ENCODE measurements around the gene MYOG.

Gene MYOG

DNA sequence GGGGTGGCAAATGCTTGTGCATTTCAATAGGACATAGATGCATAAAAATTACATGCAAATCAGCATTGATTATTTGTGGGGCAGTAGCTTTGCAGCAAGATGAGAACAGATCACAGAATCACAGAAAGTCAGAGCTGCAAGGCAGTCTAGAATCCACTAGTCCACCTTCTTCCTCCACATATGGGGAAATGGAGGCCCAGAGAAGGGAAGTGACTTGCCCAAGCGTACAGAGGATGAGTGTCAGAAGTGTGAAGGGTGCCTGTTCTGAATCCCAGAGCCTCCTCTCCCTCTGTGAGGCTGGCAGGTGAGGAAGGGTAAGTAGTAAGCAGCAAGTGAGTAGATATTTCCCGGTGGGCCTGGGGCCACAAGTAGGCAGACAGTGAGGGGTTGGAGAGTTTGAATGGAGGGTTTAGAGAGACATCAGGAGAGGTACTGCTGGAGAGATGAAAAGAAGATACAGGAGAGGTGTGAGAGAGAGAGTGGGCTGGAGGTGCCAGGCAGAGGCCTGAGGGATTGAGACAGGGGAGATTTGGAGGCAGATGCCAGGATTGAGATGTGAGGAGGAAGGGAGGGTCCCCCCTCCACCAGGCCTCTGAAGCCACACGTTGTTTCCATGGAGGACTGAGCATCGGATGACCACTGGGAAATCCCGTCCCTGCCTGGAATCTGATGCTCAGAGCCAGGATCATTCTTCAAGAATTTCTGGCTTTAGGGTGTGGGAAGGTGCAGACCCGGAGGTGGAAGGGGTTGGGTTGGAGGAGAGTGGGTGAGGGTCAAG, 4.8 kb upstream of the MYOG start:
- DNase-seq, result no peak

DNA sequence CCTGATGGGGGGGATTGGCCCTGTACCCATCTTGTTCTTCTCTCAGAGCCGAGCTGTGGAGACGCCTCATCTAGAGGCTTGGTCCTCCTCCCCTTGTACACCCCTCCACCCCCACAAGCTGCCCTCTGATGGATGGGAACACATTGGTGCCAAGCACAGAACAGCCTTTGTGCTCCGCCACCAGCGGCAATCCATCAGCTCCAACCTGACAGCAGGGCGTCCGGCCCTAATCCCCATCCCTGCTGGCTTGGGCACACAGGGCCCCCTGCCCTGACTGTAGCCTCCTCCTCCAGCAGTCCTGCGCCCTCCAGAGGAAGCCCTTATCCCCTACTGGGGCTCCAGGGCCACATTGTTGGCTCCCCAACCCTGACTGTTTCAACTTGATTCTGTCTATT, 3.8 kb upstream of the MYOG start:
- DNase-seq, result no peak

GRCh38 chr1:203089001-203089650, 3.3 kb upstream of the MYOG start:
- DNase-seq, result no peak

DNA sequence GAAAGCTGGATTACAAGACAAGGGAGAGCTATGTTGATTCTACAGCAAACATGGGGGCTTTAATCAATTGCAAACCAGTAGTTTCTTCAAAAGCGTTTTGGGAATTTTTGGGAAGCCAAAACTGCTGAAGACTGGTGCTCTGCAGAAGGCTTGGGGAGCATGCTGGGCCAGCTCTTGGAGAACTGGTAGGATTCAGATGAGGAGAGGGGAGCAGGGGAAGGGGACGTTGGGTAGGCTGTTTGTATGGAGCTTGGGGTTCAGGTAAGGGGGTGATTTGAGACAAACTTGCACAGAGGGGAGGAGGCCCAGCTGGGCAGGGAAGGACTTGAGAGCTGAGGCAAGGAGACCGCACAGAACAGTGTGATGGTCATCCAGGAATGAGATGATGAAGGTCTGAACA, 2.6 kb upstream of the MYOG start:
- DNase-seq, result no peak

- no peak for DNase-seq
These were observed 1.4 kb upstream of the MYOG start for GRCh38 chr1:203086992-203087763.

- DNase-seq, result no peak
These were observed 954 bp downstream of the MYOG start for GRCh38 chr1:203084588-203085527.

DNA sequence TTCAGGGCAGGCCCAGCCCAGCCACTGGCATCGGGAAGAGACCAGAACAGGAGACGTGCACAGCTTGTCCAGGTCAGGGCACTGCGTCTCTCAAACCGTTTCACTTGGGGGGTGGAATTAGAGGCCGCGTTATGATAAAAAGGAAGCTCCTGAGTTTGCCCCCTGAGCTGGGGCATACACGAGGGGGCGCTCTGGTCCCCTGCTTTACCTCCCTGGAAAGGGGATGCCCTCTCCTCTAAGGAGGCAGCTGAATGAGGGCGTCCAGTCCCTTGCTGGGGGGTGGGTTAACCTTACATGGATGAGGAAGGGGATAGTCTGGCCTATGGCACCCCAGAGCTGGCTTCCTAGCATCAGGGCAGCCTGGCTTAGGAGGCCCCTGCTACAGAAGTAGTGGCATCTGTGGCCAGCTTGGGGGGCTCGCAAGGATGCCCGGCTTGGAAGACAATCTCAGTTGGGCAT, 2.3 kb downstream of the MYOG start:
- no peak for DNase-seq

GRCh38 chr1:203082571-203083462, 3.0 kb downstream of the MYOG start:
- DNase-seq, result no peak

- DNase-seq, result no peak
These were observed 3.6 kb downstream of the MYOG start for GRCh38 chr1:203082231-203082505.

DNA sequence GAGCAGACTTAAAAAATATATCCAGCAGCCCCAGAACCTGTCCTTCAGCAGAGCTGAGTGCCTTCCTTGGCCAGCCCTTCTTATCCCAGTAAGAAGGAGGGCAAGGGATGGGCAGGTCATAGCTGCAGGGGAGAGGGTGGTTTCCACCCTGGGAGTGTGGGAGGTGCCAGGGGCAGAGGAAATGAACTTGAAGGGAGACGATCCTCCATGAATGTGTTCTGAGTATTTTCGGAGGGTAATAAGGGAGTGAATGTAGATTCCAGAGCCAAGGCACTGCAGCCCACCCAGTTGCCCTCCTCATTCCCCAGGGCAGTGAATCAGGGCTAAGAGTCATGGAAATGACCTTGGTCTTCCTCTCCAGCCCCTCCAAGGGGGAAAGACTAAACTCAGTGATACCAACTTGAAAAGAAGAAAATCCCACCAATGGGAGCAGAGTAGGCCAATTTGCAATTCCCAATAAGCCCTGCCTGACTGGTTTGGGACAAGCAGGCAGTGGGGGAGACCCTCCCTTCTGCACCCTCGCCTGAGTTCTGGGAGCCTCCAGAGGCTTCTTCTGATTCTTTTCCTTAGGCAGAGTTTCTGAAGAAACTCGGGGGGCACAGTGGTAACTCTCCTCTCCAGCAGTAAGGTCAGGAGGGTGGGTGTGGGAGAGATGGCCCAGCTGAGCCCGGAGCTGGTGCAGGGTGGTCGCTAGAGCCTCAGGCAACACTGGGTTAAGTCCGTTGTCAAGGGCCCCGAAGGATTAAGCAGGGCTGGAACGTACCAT, 4.2 kb downstream of the MYOG start:
- DNase-seq, result no peak

DNA sequence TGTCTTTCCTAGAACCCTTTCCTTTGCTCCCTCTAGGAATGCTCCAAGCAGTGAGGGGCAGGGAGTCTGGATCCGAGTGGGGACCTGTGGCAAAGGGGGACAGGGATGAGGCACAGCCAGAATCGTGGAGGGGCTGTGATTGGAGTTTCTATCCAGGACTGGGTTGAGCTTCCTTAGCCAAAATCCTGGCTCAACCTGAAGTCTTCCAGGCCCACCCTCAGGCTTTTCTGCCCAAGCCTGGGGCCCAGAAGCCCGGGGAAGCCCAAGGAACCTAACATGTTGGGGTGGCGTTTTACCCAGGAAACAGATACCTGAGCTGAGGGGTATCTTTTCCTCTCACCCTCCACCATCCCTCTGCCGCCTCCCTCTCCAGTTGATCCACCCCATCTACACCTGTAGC, 5.4 kb downstream of the MYOG start:
- DNase-seq, result no peak

DNA sequence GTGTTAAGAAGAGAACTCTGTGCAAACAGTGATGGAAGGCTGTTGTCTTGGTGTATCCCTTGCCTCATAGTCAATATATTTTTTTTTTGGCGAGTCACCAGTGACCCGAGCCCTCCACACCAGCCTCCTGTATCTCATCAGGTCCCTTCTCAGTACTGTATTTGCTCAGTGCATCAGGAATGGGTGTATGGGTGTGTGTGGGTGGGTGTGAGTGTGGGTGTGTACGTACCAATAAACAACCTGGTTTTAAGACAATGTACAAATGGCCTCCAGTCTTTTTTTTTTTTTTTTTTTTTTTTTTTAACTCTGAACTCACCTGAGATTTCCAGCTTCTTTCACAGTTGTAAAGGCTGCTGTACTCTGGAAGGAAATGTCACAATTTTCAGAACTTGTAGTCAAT, 7.3 kb downstream of the MYOG start:
- no peak for DNase-seq

DNA sequence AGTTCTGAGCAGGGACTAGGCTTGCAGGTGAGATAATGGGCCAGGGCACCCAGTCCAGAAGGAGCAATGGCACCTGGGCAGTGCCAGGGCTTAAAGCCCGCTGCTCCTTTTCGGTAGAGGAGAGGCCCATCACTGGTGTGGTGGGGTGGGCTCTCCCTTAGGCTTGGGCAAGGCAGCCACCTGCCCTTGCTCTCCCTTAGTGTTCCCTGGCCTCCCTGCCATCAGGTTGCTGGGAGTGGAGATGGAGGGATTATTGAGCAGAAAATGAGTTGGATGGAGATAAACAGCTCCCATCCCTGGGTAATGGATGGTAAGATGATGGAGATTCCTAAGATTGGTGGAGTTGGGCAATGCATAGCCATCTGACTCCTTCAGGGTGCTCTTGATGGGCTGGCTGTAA, 7.9 kb downstream of the MYOG start:
- no peak for DNase-seq

DNA sequence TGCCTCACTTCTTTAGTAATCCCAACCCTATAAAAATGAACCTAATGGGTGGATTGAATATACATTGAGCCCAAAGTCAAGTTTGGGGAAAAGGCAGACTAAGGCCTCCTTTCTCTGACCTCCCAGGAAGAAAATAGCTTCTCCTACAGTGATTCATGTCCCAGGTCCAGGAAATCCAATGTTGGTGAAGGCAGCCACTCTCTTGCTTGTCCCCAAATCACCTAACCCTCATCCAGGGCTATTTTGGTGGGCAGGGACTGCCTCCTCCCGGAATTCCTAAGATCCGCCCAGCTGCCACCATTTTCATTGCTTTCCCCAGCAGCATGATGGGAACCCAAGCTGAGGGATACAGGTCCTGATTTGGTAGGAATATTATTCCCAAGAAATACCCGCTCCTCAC, 8.4 kb downstream of the MYOG start:
- DNase-seq, result no peak

- no peak for DNase-seq
These were observed 9.7 kb downstream of the MYOG start for GRCh38 chr1:203076031-203076511.

DNA sequence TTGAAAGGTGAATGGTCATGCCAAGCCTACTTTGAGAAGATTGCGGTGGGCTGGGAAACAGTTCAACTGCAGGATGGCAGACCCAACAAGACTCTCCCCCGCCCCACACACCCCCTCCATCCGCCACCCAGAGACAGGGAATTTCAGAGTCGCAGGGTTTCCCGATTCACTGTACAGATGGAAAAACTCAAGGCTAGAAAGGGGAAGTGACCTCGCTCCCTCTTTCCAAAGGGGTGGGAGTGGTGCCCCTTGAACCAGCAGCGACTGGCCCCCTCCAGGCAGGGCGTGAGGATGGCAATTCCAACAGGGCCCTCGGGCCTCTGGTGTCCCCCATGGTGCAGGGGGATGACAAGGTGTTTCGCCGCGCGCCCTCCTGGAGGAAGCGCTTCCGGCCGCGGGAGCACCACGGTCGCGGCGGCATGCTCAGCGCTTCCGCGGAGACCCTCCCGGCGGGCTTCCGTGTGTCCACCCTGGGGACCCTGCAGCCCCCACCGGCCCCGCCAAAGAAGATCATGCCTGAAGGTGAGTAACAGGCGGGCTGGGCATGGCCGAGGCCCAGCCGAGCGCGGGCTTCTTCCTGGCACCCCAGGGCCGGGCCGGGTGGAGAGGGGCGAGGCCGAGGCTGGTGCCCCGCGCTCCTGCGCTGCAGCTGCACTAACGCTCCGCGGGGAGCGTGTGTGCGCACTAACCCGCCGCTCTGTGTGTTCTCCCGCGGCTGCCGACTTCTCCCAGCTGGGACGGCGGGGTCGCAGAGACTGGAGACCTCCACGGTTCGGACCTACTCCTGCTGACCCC, 10.4 kb downstream of the MYOG start:
- DNase-seq, result no peak

GRCh38 chr1:203074610-203075009, 11.2 kb downstream of the MYOG start:
- DNase-seq, result no peak

DNA sequence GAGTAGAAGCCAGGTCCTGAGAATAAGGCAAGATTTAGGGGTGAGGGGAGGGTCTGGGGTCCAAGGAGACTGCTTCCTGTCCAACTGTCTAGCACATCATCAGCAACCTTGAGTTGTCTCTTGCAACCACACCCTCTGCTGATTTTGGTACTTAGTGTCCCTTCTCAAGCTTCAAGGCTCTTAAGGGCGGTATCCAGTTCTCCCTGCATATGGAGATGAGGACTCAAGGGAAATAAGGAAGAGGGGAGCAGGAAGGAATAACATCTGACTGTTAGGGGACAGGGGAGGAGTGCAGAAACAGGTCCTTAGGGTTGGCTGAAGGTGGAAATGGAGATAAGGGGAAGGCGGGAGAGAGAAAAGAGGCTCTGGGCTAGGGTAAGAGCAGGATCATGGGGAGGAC, 12.3 kb downstream of the MYOG start:
- no peak for DNase-seq

- no peak for DNase-seq
These were observed 12.9 kb downstream of the MYOG start for GRCh38 chr1:203072911-203073310.

GRCh38 chr1:203072002-203072602, 13.7 kb downstream of the MYOG start:
- DNase-seq, result no peak
